SHP77 treated with DMSO at 0.1 percent for 48 hours (cell line): ENCODE measurements around the gene JARID2.

Experiments
- DNase-seq: peaks from one replicate; lab custom pipeline; 2025; lab: John Stamatoyannopoulos, UW

The JARID2 gene

GRCh38 chr6:15470746-15471145 lies 224.9 kb downstream of the JARID2 start:
- DNase-seq, result no peak

GRCh38 chr6:15472621-15473020 lies 226.8 kb downstream of the JARID2 start:
- no peak for DNase-seq

GRCh38 chr6:15473174-15473573 lies 227.3 kb downstream of the JARID2 start:
- no peak for DNase-seq

GRCh38 chr6:15473741-15474161 lies 227.9 kb downstream of the JARID2 start:
- no peak for DNase-seq

GRCh38 chr6:15474196-15474595 lies 228.3 kb downstream of the JARID2 start:
- no peak for DNase-seq

- no peak for DNase-seq
Observed at GRCh38 chr6:15475261-15475660, 229.4 kb downstream of the JARID2 start.

- DNase-seq, result no peak
Observed at GRCh38 chr6:15475872-15476271, 230.0 kb downstream of the JARID2 start.

- DNase-seq, result no peak
Observed at GRCh38 chr6:15476631-15477380, 230.9 kb downstream of the JARID2 start.

GRCh38 chr6:15477746-15478145 lies 231.9 kb downstream of the JARID2 start:
- DNase-seq, result no peak

GRCh38 chr6:15479761-15480160 lies 233.9 kb downstream of the JARID2 start:
- DNase-seq, result no peak

GRCh38 chr6:15480525-15480924 lies 234.7 kb downstream of the JARID2 start:
- no peak for DNase-seq

GRCh38 chr6:15481390-15482291 lies 235.8 kb downstream of the JARID2 start:
- DNase-seq, result peak; percentile 28

GRCh38 chr6:15483060-15483459 lies 237.2 kb downstream of the JARID2 start:
- no peak for DNase-seq

GRCh38 chr6:15484140-15484539 lies 238.3 kb downstream of the JARID2 start:
- no peak for DNase-seq

- DNase-seq, result no peak
Observed at GRCh38 chr6:15484821-15485220, 239.0 kb downstream of the JARID2 start.

- no peak for DNase-seq
Observed at GRCh38 chr6:15485936-15486335, 240.1 kb downstream of the JARID2 start.

GRCh38 chr6:15487262-15487661 lies 241.4 kb downstream of the JARID2 start:
- DNase-seq, result no peak

- no peak for DNase-seq
Observed at GRCh38 chr6:15489261-15489962, 243.5 kb downstream of the JARID2 start.

GRCh38 chr6:15490242-15491100 lies 244.6 kb downstream of the JARID2 start:
- DNase-seq, result no peak

GRCh38 chr6:15491255-15491985 lies 245.6 kb downstream of the JARID2 start:
- DNase-seq, result no peak

- no peak for DNase-seq
Observed at GRCh38 chr6:15491986-15492269, 246.1 kb downstream of the JARID2 start.
